ENCODE results near the gene SLC10A4.

GRCh38 chr4:48450740-48451139 is 32.4 kb upstream of the SLC10A4 start:
- TF ChIP-seq CTCF (IDR thresholded peaks at IDR 0.05) (no peak), POLR2AphosphoS5 (IDR thresholded peaks at IDR 0.05) (no peak)

All from breast epithelium (tissue), 3 donors.